ENCODE measurements around the gene SEMA3C.
A peak's percentile ranks its signal among the peaks of the same experiment; 100 is the strongest.

Gene SEMA3C

GRCh38 chr7:80918909-80919721 is at the start of gene SEMA3C:
SEMA3C (minus strand) TSS chr7:80919051; CDS start chr7:80916781, 2,270 bp downstream.
- Histone ChIP-seq H3K27ac (peak within 1 kb of the TSS in 20 of 21 experiments; percentile 30 to 83 (median 74)), H3K4me3 (peak within 1 kb of the TSS; percentile 42 to 61 (median 51))

GRCh38 chr7:80968606-80969005 is 49.8 kb upstream of the SEMA3C start:
- H3K4me3 ChIP-seq: no peak overlapping the region
- no peak overlapping the region for H3K27ac ChIP-seq

GRCh38 chr7:80967917-80968297 is 49.1 kb upstream of the SEMA3C start:
- Histone ChIP-seq H3K4me3 (no peak overlapping the region), H3K27ac (no peak overlapping the region)

- Histone ChIP-seq H3K4me3 (no peak overlapping the region), H3K27ac (no peak overlapping the region)
Measured at GRCh38 chr7:80967071-80967916, 48.4 kb upstream of the SEMA3C start.

- H3K27ac ChIP-seq: peak overlapping the region in 1 of 21 experiments; percentile 17
- no peak overlapping the region for H3K4me3 ChIP-seq
Measured at GRCh38 chr7:80960244-80960795, 41.5 kb upstream of the SEMA3C start.

GRCh38 chr7:80957226-80957777 is 38.5 kb upstream of the SEMA3C start:
- Histone ChIP-seq H3K27ac (no peak overlapping the region), H3K4me3 (no peak overlapping the region)

GRCh38 chr7:80954191-80954590 is 35.3 kb upstream of the SEMA3C start:
- H3K4me3 ChIP-seq: no peak overlapping the region
- H3K27ac ChIP-seq: no peak overlapping the region

GRCh38 chr7:80950550-80950967 is 31.7 kb upstream of the SEMA3C start:
- H3K4me3 ChIP-seq: no peak overlapping the region
- no peak overlapping the region for H3K27ac ChIP-seq

- H3K4me3 ChIP-seq: no peak overlapping the region
- H3K27ac ChIP-seq: no peak overlapping the region
Measured at GRCh38 chr7:80949449-80949848, 30.6 kb upstream of the SEMA3C start.

- no peak overlapping the region for H3K27ac ChIP-seq
- H3K4me3 ChIP-seq: no peak overlapping the region
Measured at GRCh38 chr7:80946858-80947257, 28.0 kb upstream of the SEMA3C start.

GRCh38 chr7:80945976-80946375 is 27.1 kb upstream of the SEMA3C start:
- peak overlapping the region in 1 of 21 experiments; percentile 71 for H3K27ac ChIP-seq
- no peak overlapping the region for H3K4me3 ChIP-seq

GRCh38 chr7:80943342-80943741 is 24.5 kb upstream of the SEMA3C start:
- Histone ChIP-seq H3K4me3 (no peak overlapping the region), H3K27ac (peak overlapping the region in 4 of 21 experiments; percentile 4 to 52 (median 26))

GRCh38 chr7:80942261-80943041 is 23.6 kb upstream of the SEMA3C start:
- Histone ChIP-seq H3K4me3 (no peak overlapping the region), H3K27ac (peak overlapping the region in 9 of 21 experiments; percentile 6 to 76 (median 47))

GRCh38 chr7:80941208-80941758 is 22.4 kb upstream of the SEMA3C start:
- Histone ChIP-seq H3K27ac (peak overlapping the region in 16 of 21 experiments; percentile 5 to 80 (median 59)), H3K4me3 (no peak overlapping the region)

- Histone ChIP-seq H3K4me3 (no peak overlapping the region), H3K27ac (peak overlapping the region in 15 of 21 experiments; percentile 5 to 80 (median 60))
Measured at GRCh38 chr7:80940539-80941207, 21.8 kb upstream of the SEMA3C start.

- H3K27ac ChIP-seq: no peak overlapping the region
- no peak overlapping the region for H3K4me3 ChIP-seq
Measured at GRCh38 chr7:80937336-80937735, 18.5 kb upstream of the SEMA3C start.

GRCh38 chr7:80935991-80936780 is 17.3 kb upstream of the SEMA3C start:
- no peak overlapping the region for H3K4me3 ChIP-seq
- no peak overlapping the region for H3K27ac ChIP-seq

- H3K4me3 ChIP-seq: no peak overlapping the region
Measured at GRCh38 chr7:80934321-80934720, 15.5 kb upstream of the SEMA3C start.

More at GRCh38 chr7:80934321-80934720, 15.5 kb upstream of the SEMA3C start:
- H3K27ac ChIP-seq: no peak overlapping the region

All from skin epidermis (tissue), 12 donors.